22Rv1 (cell line): Measurements from ENCODE around the gene MYMX.

Experiments
- ZFX ChIP-seq: fragments of 450-650 bp; IDR thresholded peaks from 2 replicates; pipeline ENCODE4 v1.6.1; 2017; ENCODE audit warnings: antibody characterized with exemption, borderline replicate concordance
- TF ChIP-seq, protein P1 (sequence below): fragments of 450-650 bp; IDR thresholded peaks from 2 replicates; pipeline ENCODE4 v1.5.1; 2017; ENCODE audit warnings: mild to moderate bottlenecking

DNA sequence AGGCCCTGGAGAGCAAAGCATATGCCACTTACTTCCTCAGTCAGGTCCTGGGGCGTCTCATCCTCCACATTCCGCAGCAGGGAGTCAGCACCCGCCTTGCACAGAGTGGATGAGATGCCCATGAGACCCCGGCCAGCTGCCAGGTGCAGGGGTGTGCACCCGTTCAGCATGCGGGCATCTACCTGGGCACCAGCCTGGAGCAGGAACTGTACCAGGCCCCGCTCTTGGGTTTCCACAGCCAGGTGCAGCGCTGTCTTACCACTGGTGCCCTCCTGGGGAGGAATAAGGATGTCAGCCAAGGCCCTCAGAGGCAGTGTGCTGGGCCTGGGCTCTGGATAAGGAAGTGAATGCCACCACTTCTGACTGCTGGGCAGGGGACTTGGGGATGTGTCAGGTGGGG is 43.3 kb downstream of the MYMX start:
- TF ChIP-seq, protein P1, sequence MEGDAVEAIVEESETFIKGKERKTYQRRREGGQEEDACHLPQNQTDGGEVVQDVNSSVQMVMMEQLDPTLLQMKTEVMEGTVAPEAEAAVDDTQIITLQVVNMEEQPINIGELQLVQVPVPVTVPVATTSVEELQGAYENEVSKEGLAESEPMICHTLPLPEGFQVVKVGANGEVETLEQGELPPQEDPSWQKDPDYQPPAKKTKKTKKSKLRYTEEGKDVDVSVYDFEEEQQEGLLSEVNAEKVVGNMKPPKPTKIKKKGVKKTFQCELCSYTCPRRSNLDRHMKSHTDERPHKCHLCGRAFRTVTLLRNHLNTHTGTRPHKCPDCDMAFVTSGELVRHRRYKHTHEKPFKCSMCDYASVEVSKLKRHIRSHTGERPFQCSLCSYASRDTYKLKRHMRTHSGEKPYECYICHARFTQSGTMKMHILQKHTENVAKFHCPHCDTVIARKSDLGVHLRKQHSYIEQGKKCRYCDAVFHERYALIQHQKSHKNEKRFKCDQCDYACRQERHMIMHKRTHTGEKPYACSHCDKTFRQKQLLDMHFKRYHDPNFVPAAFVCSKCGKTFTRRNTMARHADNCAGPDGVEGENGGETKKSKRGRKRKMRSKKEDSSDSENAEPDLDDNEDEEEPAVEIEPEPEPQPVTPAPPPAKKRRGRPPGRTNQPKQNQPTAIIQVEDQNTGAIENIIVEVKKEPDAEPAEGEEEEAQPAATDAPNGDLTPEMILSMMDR, result no peak
- TF ChIP-seq ZFX, result no peak
